ENCODE measurements around the gene TSTD1.

- TF ChIP-seq CTCF (IDR thresholded peaks at IDR 0.05; ENCODE audit: borderline replicate concordance, extremely low read depth, low read length, poor library complexity, severe bottlenecking) (peak; percentile 6), EZH2 (IDR thresholded peaks at IDR 0.05; ENCODE audit: borderline replicate concordance, low read depth, low read length, severe bottlenecking) (no peak)
Observed at GRCh38 chr1:161073474-161074121, 34.8 kb upstream of the TSTD1 start.

Measured in DND-41 (cell line).